GM11168 (cell line): ENCODE data around the gene PLEKHF1.

Experiments used
- in situ Hi-C: fragments of 300-500 bp; cut with MboI; formaldehyde crosslinking; loops from one replicate; pipeline ENCODE4 v1.12.0; 2022; ENCODE audit warnings: low sequenced_read_pairs; ENCODE audit not compliant: unreplicated experiment

Gene PLEKHF1

DNA sequence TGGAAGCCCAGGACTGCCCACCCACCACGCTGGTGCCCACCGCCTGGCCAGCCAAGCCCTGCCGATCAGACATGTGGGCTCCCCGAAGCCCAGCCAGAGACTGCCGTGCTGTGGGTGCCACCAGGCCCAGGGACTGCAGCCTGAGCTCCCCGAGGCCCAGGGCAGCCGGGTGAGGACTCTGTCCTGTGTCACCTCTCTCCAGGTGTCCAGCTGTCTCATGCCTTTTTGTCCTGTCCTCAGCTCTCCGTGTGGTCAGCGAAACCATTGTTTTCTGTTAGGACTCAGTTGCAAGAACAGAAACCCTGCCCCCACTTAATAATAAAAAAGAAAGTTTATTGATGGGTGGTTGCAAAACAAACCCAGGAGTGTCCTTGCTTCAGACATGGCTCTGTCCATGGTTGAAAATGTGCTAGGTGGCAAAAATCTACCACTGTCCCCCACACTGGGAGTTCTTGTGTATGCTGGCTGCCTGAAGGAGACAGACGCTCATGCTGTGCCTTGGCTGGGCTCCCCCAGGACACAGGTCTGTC is 9.9 kb downstream of the PLEKHF1 start:
- in situ Hi-C loops: no loop called here

DNA sequence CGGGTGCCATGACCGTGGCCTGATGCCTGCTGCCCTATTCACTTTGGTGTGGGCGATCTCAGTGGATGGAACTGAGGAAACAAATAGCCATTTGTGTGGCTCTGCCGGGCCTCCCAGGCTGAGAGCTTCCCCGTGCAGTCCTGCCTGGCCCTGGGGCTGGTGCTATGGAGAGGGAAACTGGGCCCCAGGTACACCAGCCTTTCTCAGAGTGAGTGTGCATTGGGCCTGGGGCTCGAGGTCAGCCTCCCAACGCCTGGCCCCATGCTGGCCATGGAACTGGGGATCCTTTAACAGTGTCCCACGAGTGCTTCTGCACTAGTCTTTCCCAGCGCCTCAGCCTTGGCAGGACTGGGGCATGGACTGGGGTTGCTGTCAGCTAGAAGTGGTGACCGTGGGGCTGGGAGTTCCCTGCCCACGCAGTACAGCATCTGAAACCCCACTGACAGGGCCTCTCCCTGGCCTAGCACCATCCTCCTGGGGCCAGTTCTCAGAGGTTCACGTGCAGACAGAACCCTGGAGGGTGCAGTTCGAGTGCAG is 10.5 kb downstream of the PLEKHF1 start:
- in situ Hi-C loops: no loop called here

GRCh38 chr19:29676586-29676985 is 11.3 kb downstream of the PLEKHF1 start:
- in situ Hi-C loops: no loop called here

DNA sequence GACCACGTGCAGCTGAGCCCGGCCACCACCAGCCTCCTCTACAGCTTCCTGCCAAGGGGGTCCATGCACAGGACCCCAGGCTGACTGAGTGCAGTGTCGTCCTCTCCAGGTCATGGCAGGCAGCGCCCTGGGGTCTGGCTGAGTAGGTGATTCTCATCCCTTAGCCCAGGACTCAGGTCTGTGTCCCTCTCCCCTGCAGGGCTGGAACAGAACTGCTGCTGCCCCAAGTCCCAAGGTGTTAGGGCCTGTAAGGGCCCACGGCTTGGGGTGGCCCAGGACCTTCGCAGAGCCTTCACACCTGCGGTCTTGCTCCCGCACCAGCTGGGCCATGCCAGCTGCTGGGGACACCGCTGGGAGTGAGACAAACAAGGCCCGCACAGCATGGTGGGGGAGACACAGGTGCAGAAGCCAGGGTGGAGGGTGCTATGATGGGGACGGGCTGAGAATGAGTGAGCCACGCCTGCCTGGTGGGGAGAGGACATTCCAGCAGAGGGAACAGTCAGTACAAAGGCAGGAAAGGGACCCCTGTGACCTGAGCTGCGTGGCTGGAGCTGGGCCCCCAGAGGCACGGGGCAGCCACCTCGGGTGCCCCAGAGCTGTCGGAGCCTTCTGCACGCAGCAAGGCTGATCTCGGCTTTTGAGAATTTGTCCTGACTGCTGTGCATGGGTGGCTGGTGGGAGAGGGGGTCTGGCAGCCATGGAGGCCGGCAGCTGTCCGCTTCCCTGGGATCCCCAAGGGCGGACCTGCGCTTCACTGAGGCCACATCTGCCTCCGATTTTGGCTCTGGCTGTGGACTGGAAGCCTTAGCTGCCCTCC is 11.9 kb downstream of the PLEKHF1 start:
- in situ Hi-C loops: no loop called here

- in situ Hi-C loops: no loop called here
These were observed 13.3 kb downstream of the PLEKHF1 start for GRCh38 chr19:29678484-29679106.

DNA sequence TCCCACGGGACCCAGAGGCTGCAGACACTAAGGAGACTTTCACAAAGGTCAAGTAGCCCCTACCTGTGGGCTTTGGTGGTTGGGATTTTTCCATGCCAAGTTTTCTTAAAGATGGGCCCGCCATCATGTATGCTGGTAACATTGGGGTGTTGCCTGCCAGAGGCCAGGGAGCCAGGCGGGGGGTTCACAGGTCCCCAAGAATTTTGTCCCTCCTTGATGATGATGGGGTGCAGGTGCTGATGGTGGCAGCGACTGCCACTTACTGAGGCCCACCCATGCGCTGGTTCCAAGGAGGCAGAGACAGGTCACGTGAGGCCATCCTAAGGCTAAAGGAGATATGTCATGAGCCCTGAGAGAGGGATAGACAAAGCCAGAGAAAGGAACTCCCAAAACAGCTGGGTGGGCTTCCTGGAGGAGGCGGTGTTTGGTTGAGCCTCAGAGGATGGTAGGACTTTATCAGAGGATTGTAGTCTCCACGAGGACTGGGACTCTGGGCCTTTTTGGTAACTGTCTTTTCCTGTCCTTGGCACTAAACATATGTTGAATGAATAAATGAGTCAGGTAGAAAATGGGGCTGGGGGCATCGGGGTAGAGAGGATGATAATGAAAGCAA is 14.4 kb downstream of the PLEKHF1 start:
- in situ Hi-C loops: no loop called here

DNA sequence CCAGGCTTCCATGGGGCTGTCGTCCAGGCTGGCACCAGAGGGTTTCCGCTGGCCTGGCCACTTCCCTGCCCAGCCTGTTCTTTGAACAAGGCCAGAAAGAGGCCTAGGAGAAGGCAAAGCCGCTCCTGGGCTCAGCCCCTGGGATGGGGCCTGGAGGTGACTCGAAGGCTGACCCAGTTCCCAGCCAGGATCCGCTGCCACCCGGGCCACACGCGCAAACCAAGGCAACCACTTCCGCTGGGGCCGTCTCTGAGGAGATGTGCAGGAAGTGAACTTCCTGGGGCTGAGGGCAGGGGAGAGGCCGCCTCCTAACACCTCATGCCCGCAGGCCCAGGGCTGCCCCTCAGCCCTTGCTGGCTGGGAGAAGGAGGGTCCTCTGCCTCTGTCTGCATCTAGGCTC is 15.2 kb downstream of the PLEKHF1 start:
- in situ Hi-C loops: no loop called here

DNA sequence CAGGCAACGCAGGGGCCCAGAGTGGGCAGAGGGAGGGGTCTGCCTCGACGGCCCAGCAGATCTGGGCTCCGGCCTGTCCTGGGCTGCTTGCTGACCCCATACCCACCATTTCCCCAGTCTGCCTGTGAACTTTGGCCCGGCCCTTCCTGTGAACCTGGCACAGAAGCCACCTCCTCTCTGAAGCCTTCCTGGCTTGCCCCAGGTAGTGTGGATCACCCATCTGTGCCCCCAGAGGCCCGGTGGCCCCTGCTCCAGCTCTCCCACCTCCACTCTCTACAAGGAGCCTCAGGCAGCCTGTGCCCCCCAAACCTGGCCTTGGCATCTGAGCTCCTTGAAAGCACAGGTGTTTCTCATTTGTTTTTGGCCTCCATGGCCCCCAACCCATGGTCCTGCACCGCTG is 15.7 kb downstream of the PLEKHF1 start:
- in situ Hi-C loops: no loop called here

GRCh38 chr19:29681422-29682235 is 16.4 kb downstream of the PLEKHF1 start:
- in situ Hi-C loops: no loop called here

DNA sequence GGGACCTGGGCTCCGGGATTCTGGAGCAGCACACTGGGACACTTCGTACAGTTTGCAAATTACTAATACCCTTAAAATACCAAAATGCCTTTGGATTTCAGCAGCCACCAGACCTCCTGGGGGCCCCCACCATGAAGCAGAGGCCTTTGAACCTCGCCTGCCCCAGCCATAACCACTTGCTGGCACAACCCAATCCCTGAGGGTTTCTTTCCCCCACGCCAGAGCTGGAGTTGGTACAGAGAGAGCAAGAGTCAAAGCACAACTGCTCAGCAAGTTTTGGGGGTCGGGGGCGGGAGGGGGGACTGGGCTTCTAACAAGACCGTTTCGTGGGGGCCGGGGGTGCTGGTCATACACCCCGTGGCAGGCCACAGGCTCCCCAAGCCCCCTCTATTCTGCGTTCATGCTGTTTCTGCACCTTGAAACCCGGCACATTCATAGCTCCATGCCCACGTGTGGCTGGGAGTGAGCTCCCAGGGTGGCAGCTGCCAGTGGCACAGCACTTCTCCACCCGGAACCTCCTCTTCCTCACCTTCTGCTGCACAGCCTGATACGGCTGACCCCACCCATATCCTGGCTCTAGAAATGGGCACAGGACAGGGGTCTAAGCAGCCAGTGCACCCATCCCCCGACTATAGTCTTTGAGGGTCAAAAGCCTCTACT is 17.1 kb downstream of the PLEKHF1 start:
- in situ Hi-C loops: no loop called here

DNA sequence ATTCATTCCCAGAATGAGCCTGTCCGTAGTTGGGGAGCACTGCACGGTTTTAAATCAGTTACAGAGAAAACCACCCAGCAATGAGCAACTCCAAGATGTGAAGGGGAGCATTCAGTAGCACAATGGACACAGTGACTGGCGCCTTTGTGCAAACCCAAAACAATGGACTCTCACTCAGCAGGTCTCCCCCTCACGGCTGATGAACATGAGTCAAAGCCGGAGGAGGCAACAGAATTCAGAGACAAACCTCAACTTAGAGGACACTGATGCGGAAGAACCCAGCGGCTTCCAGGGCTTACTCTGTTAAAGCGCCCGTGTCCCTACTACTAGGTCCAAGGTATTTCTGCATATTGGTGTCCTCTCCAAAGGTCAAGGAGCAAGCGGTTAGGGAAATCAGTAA is 17.7 kb downstream of the PLEKHF1 start:
- in situ Hi-C loops: no loop called here

DNA sequence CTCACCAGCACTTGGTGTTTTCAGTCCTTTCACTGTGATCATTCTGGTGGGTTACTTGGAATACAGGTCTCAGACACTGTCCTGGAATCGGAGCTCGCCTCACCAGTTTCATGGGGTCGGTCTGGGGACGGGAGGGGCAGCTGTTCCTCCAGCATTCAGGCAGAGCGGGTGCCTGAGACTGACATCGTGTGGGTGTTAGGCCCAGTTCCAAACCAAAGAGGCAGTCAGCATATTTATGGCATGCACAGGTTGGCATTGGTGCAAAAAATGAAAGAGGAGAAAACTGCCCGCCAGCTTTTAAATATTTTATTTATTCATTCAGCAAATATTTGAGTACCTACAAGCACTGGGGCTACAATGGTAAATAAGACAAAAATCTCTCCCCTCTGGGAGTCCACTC is 20.1 kb downstream of the PLEKHF1 start:
- in situ Hi-C loops: no loop called here

DNA sequence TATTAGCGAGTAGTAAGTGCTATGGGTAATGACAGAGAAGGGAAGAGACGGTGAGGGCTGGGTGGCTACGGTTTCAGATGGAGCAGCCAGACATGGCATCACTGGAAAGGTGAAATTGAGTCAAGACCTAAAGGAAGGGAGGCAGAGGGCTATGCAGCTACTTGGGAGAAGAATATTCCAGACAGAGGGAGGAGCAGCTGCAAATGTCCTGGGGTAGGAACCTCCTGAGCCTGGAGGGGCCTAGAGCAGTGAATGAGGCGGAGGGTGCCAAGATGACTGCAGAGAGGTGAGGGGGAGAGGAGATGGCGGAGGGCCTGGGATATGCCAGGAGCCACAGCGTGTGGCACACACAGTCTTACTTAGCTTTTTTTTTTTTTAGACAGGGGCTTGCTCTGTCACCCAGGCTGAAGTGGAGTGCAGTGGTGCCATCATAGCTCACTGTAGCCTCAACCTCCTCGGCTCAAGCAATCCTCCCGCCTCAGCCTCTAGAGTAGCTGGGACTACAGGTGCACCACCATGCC is 21.1 kb downstream of the PLEKHF1 start:
- in situ Hi-C loops: no loop called here

- in situ Hi-C loops: no loop called here
These were observed 22.1 kb downstream of the PLEKHF1 start for GRCh38 chr19:29687244-29687896.

- in situ Hi-C loops: no loop called here
These were observed 22.9 kb downstream of the PLEKHF1 start for GRCh38 chr19:29687897-29688728.

DNA sequence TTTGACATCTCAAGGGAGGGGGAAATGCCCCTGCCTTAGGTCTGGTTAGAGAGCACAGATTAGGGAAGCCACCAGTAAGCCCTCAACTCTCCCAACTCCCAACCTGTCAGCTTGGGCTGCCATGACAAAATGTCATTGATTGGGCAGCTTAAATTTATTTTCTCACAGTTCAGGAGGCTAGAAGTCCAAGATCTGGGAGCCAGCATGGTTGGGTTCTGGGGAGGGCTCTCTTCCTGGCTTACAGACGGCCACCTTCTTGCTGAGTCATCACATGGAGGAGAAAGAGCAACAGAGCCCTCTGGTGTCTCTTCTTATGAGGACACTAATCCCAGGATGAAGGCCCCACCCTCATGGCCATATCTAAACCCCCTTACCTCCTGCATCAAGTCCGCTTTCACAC is 25.6 kb downstream of the PLEKHF1 start:
- in situ Hi-C loops: no loop called here

DNA sequence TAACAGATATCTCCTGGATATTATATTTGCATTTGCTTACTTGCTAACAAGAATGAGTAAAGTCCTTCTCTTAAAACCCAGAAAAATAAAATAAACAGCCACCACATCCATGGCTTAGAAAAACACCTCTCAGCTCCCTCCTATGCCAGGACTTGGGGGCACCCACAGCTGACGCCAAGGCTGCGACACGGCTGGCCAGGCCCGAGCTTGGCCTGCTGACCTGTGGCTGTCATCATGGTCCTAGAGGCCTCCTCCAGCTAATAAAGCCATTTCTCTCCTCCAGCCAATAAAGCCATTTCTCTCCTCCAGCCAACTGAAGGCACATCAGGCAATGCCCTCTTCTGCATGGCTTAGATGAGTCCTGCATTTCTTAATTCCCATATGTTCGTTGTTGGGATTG is 28.9 kb downstream of the PLEKHF1 start:
- in situ Hi-C loops: no loop called here
